CD4-positive, alpha-beta T cell (primary cell): ENCODE measurements around the gene ZNF746. TPM values are rescaled to one million over a fixed set of nuclear protein-coding genes. Genes with fewer than 3 reads are reported as not detected.

Experiments
- ATAC-seq: fragments of 200-7000 bp; cut with Tn5 transposase; one replicate; pipeline ENCODE4 v1.10.0; 2022; ENCODE audit warnings: mild to moderate bottlenecking; ENCODE audit not compliant: poor library complexity
- CTCF ChIA-PET: fragments of 350-600 bp; sonication (Branson Sonifier 250); formaldehyde crosslinking; loops from one replicate; lab custom pipeline; 2021; ENCODE audit warnings: antibody characterized with exemption, inconsistent platforms; lab: Charles Lee
- POLR2A ChIA-PET: fragments of 350-600 bp; sonication (Branson Sonifier 250); formaldehyde crosslinking; loops from one replicate; lab custom pipeline; 2021; ENCODE audit warnings: antibody characterized with exemption, inconsistent platforms; lab: Charles Lee
- DNase-seq, 14 experiments: peaks; one replicate each; pipeline ENCODE4 v3.0.0-alpha.2; 2013 to 2020; ENCODE audit warnings: mixed read lengths in 2 of 14
- H3K27ac ChIP-seq, 2 donors: one replicate each; pipeline versions ENCODE4 v1.5.1 to v1.7.0; 2013; ENCODE audit warnings: low read length in 2 of 2, low read depth in 1 of 2, mild to moderate bottlenecking in 1 of 2
- H3K27me3 ChIP-seq, 2 experiments: 1 replicate in 1 of 2; 2 replicates in 1 of 2; pipeline versions ENCODE4 v1.6.1 to v1.7.0; 2013; ENCODE audit warnings: low read length in 2 of 2, control low read depth in 1 of 2, mild to moderate bottlenecking in 1 of 2, moderate library complexity in 1 of 2; ENCODE audit not compliant: insufficient read depth in 2 of 2, control insufficient read depth in 1 of 2
- H3K36me3 ChIP-seq: one replicate; pipeline ENCODE4 v1.6.1; 2013; ENCODE audit warnings: low read length, control low read depth; ENCODE audit not compliant: insufficient read depth
- H3K4me1 ChIP-seq: one replicate; pipeline ENCODE4 v1.6.1; 2013; ENCODE audit warnings: low read length, control low read depth; ENCODE audit not compliant: insufficient read depth
- H3K4me3 ChIP-seq: one replicate; pipeline ENCODE4 v1.5.1; 2013; ENCODE audit warnings: mild to moderate bottlenecking, low read length, moderate library complexity
- H3K9me3 ChIP-seq, 2 experiments: 1 replicate in 1 of 2; 2 replicates in 1 of 2; pipeline versions ENCODE4 v1.6.1 to v1.7.0; 2013; ENCODE audit warnings: low read length in 2 of 2, mild to moderate bottlenecking in 2 of 2, control low read depth in 1 of 2, moderate library complexity in 1 of 2; ENCODE audit not compliant: control insufficient read depth in 1 of 2, insufficient read depth in 1 of 2
- H3K27ac Mint-ChIP-seq: one replicate; pipeline ENCODE4 v1.8.0; 2020; ENCODE audit warnings: mixed read lengths
- H3K27me3 Mint-ChIP-seq: one replicate; pipeline ENCODE4 v1.8.0; 2021; ENCODE audit warnings: mixed read lengths
- H3K36me3 Mint-ChIP-seq: one replicate; pipeline ENCODE4 v1.8.0; 2021; ENCODE audit warnings: low read depth, mixed read lengths
- H3K4me1 Mint-ChIP-seq: one replicate; pipeline ENCODE4 v1.8.0; 2021; ENCODE audit warnings: low read depth, mixed read lengths
- H3K4me3 Mint-ChIP-seq: one replicate; pipeline ENCODE4 v1.8.0; 2020; ENCODE audit warnings: mild to moderate bottlenecking, mixed read lengths
- H3K9me3 Mint-ChIP-seq: one replicate; pipeline ENCODE4 v1.8.0; 2020; ENCODE audit warnings: mixed read lengths
- intact Hi-C, 2 experiments: fragments of 100-400 bp; cut with DNase I in 1 of 2; cut with micrococcal nuclease in 1 of 2; formaldehyde crosslinking; loops; one replicate each; pipeline versions ENCODE4 v1.15.1 to v1.9.0; 2023 to 2025; cut with DNase I, micrococcal nuclease
- total RNA-seq, 174 experiments: library from RNA in 2 of 174; stranded (reverse) in 2 of 174; gene quantifications; one replicate each; pipeline ENCODE4 v1.2.3 and lab custom pipeline; 2021 to 2026
- TF ChIP-seq, protein P1 (sequence below): fragments of 200-600 bp; IDR thresholded peaks from one replicate; pipeline ENCODE4 v1.8.0; 2022; ENCODE audit warnings: antibody characterized with exemption, mild to moderate bottlenecking

ZNF746 gene
- total RNA-seq, 2 experiments from 2014 or later, result 28.4 to 30.3 TPM

DNA sequence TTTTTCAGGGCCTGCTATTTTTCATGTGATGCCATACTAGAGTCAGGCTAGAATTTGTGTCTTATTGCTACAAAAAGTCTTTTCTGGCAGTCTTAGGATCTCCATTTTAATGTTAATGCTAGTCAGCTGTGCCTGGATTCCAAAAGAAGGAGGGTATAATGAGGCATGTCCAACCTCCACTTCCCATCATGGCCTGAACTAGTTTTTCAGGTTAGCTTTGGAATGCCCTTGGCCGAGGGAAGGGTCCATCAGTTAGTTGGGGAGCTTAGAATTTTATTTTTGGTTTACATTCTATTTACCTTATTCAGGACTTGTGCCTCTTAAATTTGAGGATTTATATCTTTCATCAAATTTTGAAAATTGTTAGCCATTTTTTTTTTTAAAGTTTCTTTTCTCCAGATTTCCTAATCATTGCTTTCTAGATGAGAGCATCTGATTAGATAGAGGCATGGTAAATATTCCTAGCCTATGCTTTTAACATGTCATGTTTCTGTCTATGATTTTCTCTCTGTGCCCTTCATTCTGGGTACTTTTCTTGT lies 30.2 kb downstream of the ZNF746 start:
- H3K27ac Mint-ChIP-seq, result no peak overlapping the region
- H3K4me1 Mint-ChIP-seq, result no peaks in the 10 kb centered on the region
- H3K4me3 ChIP-seq, result no peak overlapping the region
- peaks cover 0 to 5% of the 10 kb centered on the region in 2 experiments for H3K27me3 ChIP-seq
- intact Hi-C loops, result no loop called here
- peaks cover 2% of the 10 kb centered on the region for H3K36me3 ChIP-seq
- peaks cover 2% of the 10 kb centered on the region for H3K9me3 Mint-ChIP-seq
- DNase-seq, result no peak
- CTCF ChIA-PET, result interaction anchor here (0.9 kb wide), 1 partner anchor 15 kb away, joined by 3 read pairs; no protein-coding TSS in a partner anchor
- no peak overlapping the region for H3K27ac ChIP-seq
- ATAC-seq, result no peak
- peaks cover 25% of the 10 kb centered on the region for H3K27me3 Mint-ChIP-seq
- no peak overlapping the region for H3K4me3 Mint-ChIP-seq
- TF ChIP-seq, protein P1, sequence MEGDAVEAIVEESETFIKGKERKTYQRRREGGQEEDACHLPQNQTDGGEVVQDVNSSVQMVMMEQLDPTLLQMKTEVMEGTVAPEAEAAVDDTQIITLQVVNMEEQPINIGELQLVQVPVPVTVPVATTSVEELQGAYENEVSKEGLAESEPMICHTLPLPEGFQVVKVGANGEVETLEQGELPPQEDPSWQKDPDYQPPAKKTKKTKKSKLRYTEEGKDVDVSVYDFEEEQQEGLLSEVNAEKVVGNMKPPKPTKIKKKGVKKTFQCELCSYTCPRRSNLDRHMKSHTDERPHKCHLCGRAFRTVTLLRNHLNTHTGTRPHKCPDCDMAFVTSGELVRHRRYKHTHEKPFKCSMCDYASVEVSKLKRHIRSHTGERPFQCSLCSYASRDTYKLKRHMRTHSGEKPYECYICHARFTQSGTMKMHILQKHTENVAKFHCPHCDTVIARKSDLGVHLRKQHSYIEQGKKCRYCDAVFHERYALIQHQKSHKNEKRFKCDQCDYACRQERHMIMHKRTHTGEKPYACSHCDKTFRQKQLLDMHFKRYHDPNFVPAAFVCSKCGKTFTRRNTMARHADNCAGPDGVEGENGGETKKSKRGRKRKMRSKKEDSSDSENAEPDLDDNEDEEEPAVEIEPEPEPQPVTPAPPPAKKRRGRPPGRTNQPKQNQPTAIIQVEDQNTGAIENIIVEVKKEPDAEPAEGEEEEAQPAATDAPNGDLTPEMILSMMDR, result no peak
- H3K9me3 ChIP-seq, result no peaks in the 10 kb centered on the region
- H3K4me1 ChIP-seq, result no peaks in the 10 kb centered on the region
- H3K36me3 Mint-ChIP-seq, result peaks cover 20% of the 10 kb centered on the region
- POLR2A ChIA-PET, result no interaction called here

DNA sequence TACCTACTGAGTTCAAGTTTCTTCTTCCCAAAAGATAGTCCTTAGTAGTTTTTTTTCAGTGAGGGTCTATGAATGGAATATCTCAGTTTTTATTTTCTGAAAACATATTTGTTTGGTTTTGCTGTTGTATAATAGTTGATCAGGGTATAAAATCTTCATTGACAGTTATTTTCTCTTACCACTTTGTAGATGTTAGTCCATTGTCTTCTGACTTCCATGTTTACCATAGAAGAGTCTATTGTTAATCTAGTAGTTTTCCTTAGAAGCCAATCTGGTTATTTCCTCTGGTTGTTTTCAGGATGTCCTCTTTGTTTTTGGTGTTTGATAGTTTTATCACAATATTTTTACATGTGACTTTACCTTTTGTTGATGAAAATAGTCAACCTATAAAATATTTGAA lies 31.2 kb downstream of the ZNF746 start:
- no peak overlapping the region for H3K4me3 Mint-ChIP-seq
- peaks cover 2% of the 10 kb centered on the region for H3K4me1 Mint-ChIP-seq
- peaks cover 0 to 5% of the 10 kb centered on the region in 2 experiments for H3K27me3 ChIP-seq
- TF ChIP-seq, protein P1, result no peak
- peaks cover 2% of the 10 kb centered on the region for H3K9me3 Mint-ChIP-seq
- no peak overlapping the region for H3K4me3 ChIP-seq
- no peak overlapping the region for H3K27ac ChIP-seq
- DNase-seq, result no peak
- CTCF ChIA-PET, result no interaction called here
- no peak for ATAC-seq
- POLR2A ChIA-PET, result no interaction called here
- intact Hi-C loops, result no loop called here
- H3K36me3 ChIP-seq, result no peaks in the 10 kb centered on the region
- peaks cover 13% of the 10 kb centered on the region for H3K36me3 Mint-ChIP-seq
- no peaks in the 10 kb centered on the region for H3K4me1 ChIP-seq
- H3K9me3 ChIP-seq, result no peaks in the 10 kb centered on the region
- no peak overlapping the region for H3K27ac Mint-ChIP-seq
- peaks cover 25% of the 10 kb centered on the region for H3K27me3 Mint-ChIP-seq

DNA sequence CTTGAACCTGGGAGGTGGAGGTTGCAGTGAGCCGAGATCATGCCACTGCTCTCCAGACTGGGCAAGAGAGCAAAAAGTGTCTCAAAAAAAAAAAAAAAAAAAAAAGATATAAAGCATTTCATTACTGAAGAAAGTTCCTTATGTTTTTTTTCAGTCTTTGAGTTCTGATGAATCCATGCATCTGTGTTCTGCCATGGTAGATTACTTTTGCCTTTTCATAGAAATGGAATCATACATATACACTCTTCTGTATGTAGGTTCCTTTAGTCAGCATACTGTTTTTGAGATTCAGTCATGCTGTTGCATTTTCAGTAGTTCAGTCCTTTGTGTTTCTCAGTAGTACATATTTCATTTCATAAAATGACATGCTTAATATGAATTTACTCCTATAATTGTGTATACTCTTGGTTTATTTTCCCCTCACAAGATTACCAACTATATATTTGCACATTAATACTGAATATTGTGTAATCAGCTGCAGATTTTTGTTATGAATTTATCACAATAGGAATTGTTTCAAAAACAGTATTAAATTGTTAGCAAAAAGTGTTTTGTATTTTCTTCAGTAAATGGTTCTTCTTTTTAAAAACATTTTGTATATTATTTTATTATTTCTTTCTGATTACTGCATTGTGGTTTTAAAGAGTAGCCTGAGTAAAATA lies 34.0 kb downstream of the ZNF746 start:
- Mint-ChIP-seq H3K36me3 (no peaks in the 10 kb centered on the region), H3K27me3 (peaks cover 25% of the 10 kb centered on the region), H3K4me3 (no peak overlapping the region), H3K9me3 (no peaks in the 10 kb centered on the region), H3K27ac (no peak overlapping the region), H3K4me1 (peaks cover 12% of the 10 kb centered on the region)
- POLR2A ChIA-PET, result no interaction called here
- ATAC-seq (no peak), DNase-seq (no peak)
- CTCF ChIA-PET, result no interaction called here
- Histone ChIP-seq H3K27ac (no peak overlapping the region), H3K9me3 (no peaks in the 10 kb centered on the region), H3K4me1 (peaks cover 15% of the 10 kb centered on the region), H3K36me3 (no peaks in the 10 kb centered on the region), H3K4me3 (no peak overlapping the region), H3K27me3 (peaks cover 0 to 5% of the 10 kb centered on the region in 2 experiments)
- intact Hi-C loops, result loop anchor here in 1 of 2 experiments (5.0 kb wide), 1 partner anchor 41 kb away; no protein-coding TSS in a partner anchor
- TF ChIP-seq, protein P1, result no peak
